ENCODE measurements around the gene RHOBTB1.

RHOBTB1 gene

DNA sequence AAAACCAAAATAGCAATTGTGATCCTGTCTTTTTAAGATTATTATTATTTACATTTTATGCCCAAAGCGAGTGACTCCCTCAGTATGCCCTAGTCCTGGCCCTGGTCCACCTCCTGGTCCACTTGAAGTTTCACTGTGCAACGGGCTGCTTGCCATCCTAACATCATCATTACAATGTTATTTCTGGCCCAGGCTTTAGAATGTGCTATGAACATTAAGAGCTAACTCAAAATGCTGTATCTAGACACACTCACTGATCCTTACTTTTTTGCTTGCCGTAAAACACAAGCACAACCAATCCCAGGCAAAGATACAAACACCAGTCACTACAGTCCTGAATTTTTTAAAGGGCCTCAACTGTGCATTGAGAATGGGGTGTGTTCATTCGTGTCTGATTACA, 38.4 kb downstream of the RHOBTB1 start:
- Histone ChIP-seq H3K4me1 (ENCODE audit: insufficient read depth, low read length, severe bottlenecking) (no peaks in the 10 kb centered on the region), H3K9me3 (ENCODE audit: low read length) (no peaks in the 10 kb centered on the region), H3K27ac (ENCODE audit: low read depth, low read length, poor library complexity, severe bottlenecking) (no peak overlapping the region), H3K9me2 (ENCODE audit: low read depth, low read length) (no peaks in the 10 kb centered on the region), H3K36me3 (ENCODE audit: insufficient read depth, low read length) (no peaks in the 10 kb centered on the region), H3K9ac (ENCODE audit: low read length) (no peak overlapping the region), H3F3A (ENCODE audit: insufficient read depth, low read length) (no peaks in the 10 kb centered on the region), H3K27me3 (ENCODE audit: insufficient read depth, low read length) (no peaks in the 10 kb centered on the region; the same call in 1 of the 2 replicates), H3K79me2 (ENCODE audit: insufficient read depth, low read length) (no peaks in the 10 kb centered on the region), H3K4me2 (ENCODE audit: low read length) (no peak overlapping the region), H4K20me1 (ENCODE audit: insufficient read depth, low read length) (no peaks in the 10 kb centered on the region), H3K4me3 (ENCODE audit: low read depth, low read length, poor library complexity, severe bottlenecking) (no peak overlapping the region), H2AFZ (ENCODE audit: low read length) (no peak overlapping the region)
- TF ChIP-seq, protein P1, sequence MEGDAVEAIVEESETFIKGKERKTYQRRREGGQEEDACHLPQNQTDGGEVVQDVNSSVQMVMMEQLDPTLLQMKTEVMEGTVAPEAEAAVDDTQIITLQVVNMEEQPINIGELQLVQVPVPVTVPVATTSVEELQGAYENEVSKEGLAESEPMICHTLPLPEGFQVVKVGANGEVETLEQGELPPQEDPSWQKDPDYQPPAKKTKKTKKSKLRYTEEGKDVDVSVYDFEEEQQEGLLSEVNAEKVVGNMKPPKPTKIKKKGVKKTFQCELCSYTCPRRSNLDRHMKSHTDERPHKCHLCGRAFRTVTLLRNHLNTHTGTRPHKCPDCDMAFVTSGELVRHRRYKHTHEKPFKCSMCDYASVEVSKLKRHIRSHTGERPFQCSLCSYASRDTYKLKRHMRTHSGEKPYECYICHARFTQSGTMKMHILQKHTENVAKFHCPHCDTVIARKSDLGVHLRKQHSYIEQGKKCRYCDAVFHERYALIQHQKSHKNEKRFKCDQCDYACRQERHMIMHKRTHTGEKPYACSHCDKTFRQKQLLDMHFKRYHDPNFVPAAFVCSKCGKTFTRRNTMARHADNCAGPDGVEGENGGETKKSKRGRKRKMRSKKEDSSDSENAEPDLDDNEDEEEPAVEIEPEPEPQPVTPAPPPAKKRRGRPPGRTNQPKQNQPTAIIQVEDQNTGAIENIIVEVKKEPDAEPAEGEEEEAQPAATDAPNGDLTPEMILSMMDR (IDR thresholded peaks at IDR 0.05; ENCODE audit: low read length): no peak
- TF ChIP-seq EZH2 (IDR thresholded peaks at IDR 0.05; ENCODE audit: borderline replicate concordance, low read length): no peak

DNA sequence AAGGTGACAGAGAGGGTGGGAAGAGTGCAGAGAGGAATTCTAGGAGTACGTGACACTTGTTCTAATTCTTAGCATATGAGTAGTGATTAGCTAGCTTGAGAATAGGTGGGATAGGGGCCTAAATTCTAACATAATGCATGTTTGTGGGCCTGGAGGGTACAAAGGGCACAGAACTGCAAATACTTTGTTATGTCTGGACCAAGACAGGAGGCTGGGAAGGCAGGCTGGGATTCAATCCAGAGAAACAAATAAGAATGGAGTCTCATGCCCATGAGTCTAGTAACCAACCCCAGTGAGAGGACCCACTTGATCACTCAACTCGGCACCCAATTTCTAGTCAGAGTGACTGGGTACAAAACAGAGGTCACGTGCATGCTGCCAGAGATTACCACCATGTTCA, 40.9 kb downstream of the RHOBTB1 start:
- no peaks in the 10 kb centered on the region for H4K20me1 ChIP-seq (ENCODE audit: insufficient read depth, low read length)
- H3K4me3 ChIP-seq (ENCODE audit: low read depth, low read length, poor library complexity, severe bottlenecking): no peak overlapping the region
- H2AFZ ChIP-seq (ENCODE audit: low read length): no peak overlapping the region
- H3K4me1 ChIP-seq (ENCODE audit: insufficient read depth, low read length, severe bottlenecking): no peaks in the 10 kb centered on the region
- no peak overlapping the region for H3K4me2 ChIP-seq (ENCODE audit: low read length)
- H3K9ac ChIP-seq (ENCODE audit: low read length): no peak overlapping the region
- H3K9me2 ChIP-seq (ENCODE audit: low read depth, low read length): no peaks in the 10 kb centered on the region
- no peaks in the 10 kb centered on the region; the same call in 1 of the 2 replicates for H3K27me3 ChIP-seq (ENCODE audit: insufficient read depth, low read length)
- no peaks in the 10 kb centered on the region for H3K79me2 ChIP-seq (ENCODE audit: insufficient read depth, low read length)
- no peak for TF ChIP-seq EZH2 (IDR thresholded peaks at IDR 0.05; ENCODE audit: borderline replicate concordance, low read length)
- TF ChIP-seq, protein P1 (IDR thresholded peaks at IDR 0.05; ENCODE audit: low read length): no peak
- no peaks in the 10 kb centered on the region for H3F3A ChIP-seq (ENCODE audit: insufficient read depth, low read length)
- H3K36me3 ChIP-seq (ENCODE audit: insufficient read depth, low read length): no peaks in the 10 kb centered on the region
- no peak overlapping the region for H3K27ac ChIP-seq (ENCODE audit: low read depth, low read length, poor library complexity, severe bottlenecking)
- no peaks in the 10 kb centered on the region for H3K9me3 ChIP-seq (ENCODE audit: low read length)

DNA sequence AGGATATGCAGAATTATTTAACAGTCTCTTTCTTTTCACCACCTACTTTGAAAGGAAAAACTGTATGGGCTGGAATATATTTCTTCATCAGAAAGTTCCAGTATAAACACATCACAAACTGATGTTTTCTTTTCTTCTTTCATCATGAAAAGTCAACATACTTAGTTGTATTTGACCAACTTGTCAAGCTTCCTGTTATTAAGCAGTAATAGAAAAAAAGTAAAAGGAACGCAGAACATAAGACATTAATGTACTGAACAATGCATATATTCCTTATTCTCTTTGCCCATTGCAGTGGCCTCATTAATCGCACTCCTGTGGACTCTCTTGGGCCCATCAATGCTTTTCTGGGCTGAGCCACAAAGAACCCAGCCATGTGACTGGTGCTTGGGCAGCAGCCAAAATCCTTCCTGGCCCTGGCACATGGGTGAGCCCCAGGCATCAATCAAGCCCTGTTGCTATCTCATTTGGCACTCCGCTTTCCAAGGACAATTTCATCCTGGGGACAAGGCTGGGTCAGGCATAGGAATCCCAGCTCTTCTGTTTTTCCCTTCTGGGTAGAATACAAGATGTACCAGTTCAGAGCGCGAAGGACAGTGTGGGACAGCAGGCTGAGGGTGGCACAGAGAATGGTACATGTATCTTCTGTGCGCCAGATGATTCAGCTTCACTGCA, 42.3 kb downstream of the RHOBTB1 start:
- no peaks in the 10 kb centered on the region for H3K9me2 ChIP-seq (ENCODE audit: low read depth, low read length)
- H3K36me3 ChIP-seq (ENCODE audit: insufficient read depth, low read length): no peaks in the 10 kb centered on the region
- H3K4me2 ChIP-seq (ENCODE audit: low read length): no peak overlapping the region
- H3K4me3 ChIP-seq (ENCODE audit: low read depth, low read length, poor library complexity, severe bottlenecking): no peak overlapping the region
- no peak overlapping the region for H2AFZ ChIP-seq (ENCODE audit: low read length)
- no peaks in the 10 kb centered on the region; the same call in 1 of the 2 replicates for H3K27me3 ChIP-seq (ENCODE audit: insufficient read depth, low read length)
- TF ChIP-seq, protein P1 (IDR thresholded peaks at IDR 0.05; ENCODE audit: low read length): no peak
- no peak for TF ChIP-seq EZH2 (IDR thresholded peaks at IDR 0.05; ENCODE audit: borderline replicate concordance, low read length)
- no peak overlapping the region for H3K9ac ChIP-seq (ENCODE audit: low read length)
- no peaks in the 10 kb centered on the region for H4K20me1 ChIP-seq (ENCODE audit: insufficient read depth, low read length)
- no peaks in the 10 kb centered on the region for H3F3A ChIP-seq (ENCODE audit: insufficient read depth, low read length)
- no peak overlapping the region for H3K27ac ChIP-seq (ENCODE audit: low read depth, low read length, poor library complexity, severe bottlenecking)
- H3K79me2 ChIP-seq (ENCODE audit: insufficient read depth, low read length): no peaks in the 10 kb centered on the region
- no peaks in the 10 kb centered on the region for H3K4me1 ChIP-seq (ENCODE audit: insufficient read depth, low read length, severe bottlenecking)
- H3K9me3 ChIP-seq (ENCODE audit: low read length): no peaks in the 10 kb centered on the region

Measured in OCI-LY1 (cell line).